Esophagus muscularis mucosa (tissue), 4 donors: ENCODE measurements around the gene FBXO10. TPM values are rescaled to one million over a fixed set of nuclear protein-coding genes. Genes with fewer than 3 reads are reported as not detected.
"Not testable (repeated sequence)": the region's sequence is repeated elsewhere in the genome, so short reads cannot be mapped to it uniquely, and the experiment has no call there.

Experiments used
- DNase-seq: peaks from one replicate; pipeline ENCODE4 v3.0.0-alpha.2; 2017; ENCODE audit errors: extremely low spot score
- H3K27ac ChIP-seq, 4 donors: fragments of 200-600 bp; sonication (generic); replicated peaks in 1 of 4; 1 replicate in 3 of 4; 2 replicates in 1 of 4; pipeline ENCODE4 v1.5.1; 2016 to 2019; ENCODE audit warnings: mild to moderate bottlenecking in 1 of 4
- H3K27me3 ChIP-seq, 4 donors: fragments of 200-600 bp; sonication (generic); one replicate each; pipeline versions ENCODE4 v1.5.1 to v1.6.0; 2016 to 2019
- H3K36me3 ChIP-seq, 4 donors: fragments of 200-600 bp; sonication (generic); one replicate each; pipeline ENCODE4 v1.5.1; 2016 to 2019
- H3K4me1 ChIP-seq, 4 donors: fragments of 200-600 bp; sonication (generic); one replicate each; pipeline ENCODE4 v1.5.1; 2016 to 2019
- H3K4me3 ChIP-seq, 4 donors: fragments of 200-600 bp; sonication (generic); 1 replicate in 2 of 4; 2 replicates in 2 of 4; pipeline ENCODE4 v1.5.1; 2016 to 2019; ENCODE audit warnings: mild to moderate bottlenecking in 4 of 4, moderate library complexity in 1 of 4
- H3K9me3 ChIP-seq, 4 donors: fragments of 200-600 bp; sonication (generic); 1 replicate in 3 of 4; 2 replicates in 1 of 4; pipeline ENCODE4 v1.5.1; 2016 to 2019
- CTCF ChIP-seq, 3 experiments: fragments of 200-600 bp in 2 of 3; fragments of 450-650 bp in 1 of 3; sonication (generic) in 2 of 3; IDR thresholded peaks; one replicate each; pipeline ENCODE4 v1.5.1; 2017 to 2019; ENCODE audit warnings: antibody characterized with exemption in 3 of 3, mild to moderate bottlenecking in 2 of 3, moderate library complexity in 1 of 3
- EP300 ChIP-seq: sonication (generic); formaldehyde crosslinking; IDR thresholded peaks from one replicate; pipeline ENCODE4 v1.6.1; 2017; ENCODE audit warnings: antibody characterized with exemption
- POLR2A ChIP-seq: fragments of 450-650 bp; IDR thresholded peaks from one replicate; pipeline ENCODE4 v1.6.1; 2017; ENCODE audit warnings: antibody characterized with exemption, moderate library complexity, mild to moderate bottlenecking, low read depth
- POLR2AphosphoS5 ChIP-seq, 2 donors: sonication (generic); formaldehyde crosslinking; IDR thresholded peaks; one replicate each; pipeline ENCODE4 v1.6.1; 2017; ENCODE audit warnings: antibody characterized with exemption in 2 of 2
- WGBS: methylation state at CpG from one replicate; pipeline ENCODE4 v1.1.5; 2018; 5-methylcytosine and 5-hydroxymethylcytosine counted together
- intact Hi-C: fragments of 100-400 bp; cut with DNase I; formaldehyde crosslinking; loops from one replicate; pipeline ENCODE4 v1.15.1; 2023
- total RNA-seq, 4 donors: library from RNA; depleted of rRNA; stranded (reverse); fragments of >200 nt; gene quantifications; one replicate each; pipeline versions ENCODE4 v1.1.0 to v1.2.1, GENCODE V29; 2016

Gene FBXO10
- total RNA-seq, 4 donors from 2014 or later, result 5.5 to 11.2 (median 9.0) TPM

- H3K4me1 ChIP-seq, result peaks cover 24 to 38% (median 31%) of the 10 kb centered on the region in 4 donors
- TF ChIP-seq CTCF (IDR thresholded peaks at IDR 0.05), result no peak
- TF ChIP-seq POLR2AphosphoS5 (IDR thresholded peaks at IDR 0.05), result peak; percentile 90 to 91
- TF ChIP-seq POLR2A, result peak; percentile 45
- TF ChIP-seq EP300, result no peak
- H3K4me3 ChIP-seq, result peak within 1 kb of the TSS; percentile 61 to 78 (median 70)
- no peaks in the 10 kb centered on the region for H3K27me3 ChIP-seq
- intact Hi-C loops, result loop anchor here (5.0 to 10.0 kb wide), 2 partner anchors 92 to 299 kb away; partner anchors contain the start of genes EXOSC3 and FBXO10
- WGBS, result 8% methylated on average over 39 of the region's 56 CpGs
- H3K36me3 ChIP-seq, result peaks cover 0 to 26% (median 19%) of the 10 kb centered on the region in 4 donors
- H3K9me3 ChIP-seq, result no peaks in the 10 kb centered on the region
- DNase-seq, result peak; percentile 97
- H3K27ac ChIP-seq, result peak within 1 kb of the TSS; percentile 87 to 92 (median 88)
Observed at GRCh38 chr9:37485389-37486255, 90.6 kb downstream of the FBXO10 start, which contains the start of gene POLR1E. Gene POLR1E, plus strand, starts transcription at chr9:37485948. Its CDS starts 100 bp downstream, at chr9:37486048.

- DNase-seq, result no peak
- no peak for TF ChIP-seq POLR2AphosphoS5 (IDR thresholded peaks at IDR 0.05)
- no peak for TF ChIP-seq CTCF (IDR thresholded peaks at IDR 0.05)
- no peak for TF ChIP-seq EP300
- no peak for TF ChIP-seq POLR2A
- no peak overlapping the region for H3K4me3 ChIP-seq
- WGBS, result 90% methylated on average over 3 of the region's 3 CpGs
- no peaks in the 10 kb centered on the region for H3K36me3 ChIP-seq
- peaks cover 0 to 4% (median 0%) of the 10 kb centered on the region in 4 donors for H3K27me3 ChIP-seq
- no peak overlapping the region for H3K27ac ChIP-seq
- intact Hi-C loops, result loop anchor here (10.0 kb wide), 1 partner anchor 304 kb away; the partner anchor contains the start of gene EXOSC3
- no peaks in the 10 kb centered on the region for H3K9me3 ChIP-seq
- H3K4me1 ChIP-seq, result peaks cover 5 to 11% (median 6%) of the 10 kb centered on the region in 4 donors
Observed at GRCh38 chr9:37480759-37481158, 95.4 kb downstream of the FBXO10 start.

DNA sequence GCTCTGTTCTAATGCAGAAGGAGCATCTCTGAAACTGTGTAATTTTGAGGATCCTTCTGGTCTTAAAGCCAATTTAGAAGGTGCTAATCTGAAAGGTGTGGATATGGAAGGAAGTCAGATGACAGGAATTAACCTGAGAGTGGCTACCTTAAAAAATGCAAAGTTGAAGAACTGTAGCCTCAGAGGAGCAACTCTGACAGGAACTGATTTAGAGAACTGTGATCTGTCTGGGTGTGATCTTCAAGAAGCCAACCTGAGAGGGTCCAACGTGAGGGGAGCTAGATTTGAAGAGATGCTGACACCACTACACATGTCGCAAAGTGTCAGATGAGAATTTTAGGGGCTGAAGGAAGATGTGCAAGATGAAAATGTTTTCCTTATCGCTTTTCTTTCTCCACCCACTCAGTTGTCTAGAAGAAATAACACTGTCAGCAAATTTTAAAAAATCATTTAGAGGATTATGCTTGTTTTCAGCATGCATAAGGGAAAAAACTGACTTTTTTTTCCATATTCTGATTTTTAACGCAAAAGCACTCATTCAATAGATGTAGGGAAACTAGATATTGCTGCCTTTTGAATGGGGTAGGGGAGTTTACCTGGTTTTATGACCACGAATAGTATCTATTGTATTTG, 98.1 kb downstream of the FBXO10 start:
- WGBS, result 72% methylated on average over 5 of the region's 5 CpGs
- DNase-seq, H3K27ac ChIP-seq, H3K4me1 ChIP-seq, H3K36me3 ChIP-seq, intact Hi-C loops, H3K4me3 ChIP-seq, H3K9me3 ChIP-seq, H3K27me3 ChIP-seq: not testable (repeated sequence)

- H3K27me3 ChIP-seq, H3K36me3 ChIP-seq, H3K27ac ChIP-seq, H3K4me3 ChIP-seq, H3K9me3 ChIP-seq, intact Hi-C loops, DNase-seq: not testable (repeated sequence)
- H3K4me1 ChIP-seq, result peaks cover 4 to 10% (median 6%) of the 10 kb centered on the region in 4 donors
- WGBS, result 93% methylated on average over 4 of the region's 4 CpGs
Observed at GRCh38 chr9:37477443-37477842, 98.7 kb downstream of the FBXO10 start.

DNA sequence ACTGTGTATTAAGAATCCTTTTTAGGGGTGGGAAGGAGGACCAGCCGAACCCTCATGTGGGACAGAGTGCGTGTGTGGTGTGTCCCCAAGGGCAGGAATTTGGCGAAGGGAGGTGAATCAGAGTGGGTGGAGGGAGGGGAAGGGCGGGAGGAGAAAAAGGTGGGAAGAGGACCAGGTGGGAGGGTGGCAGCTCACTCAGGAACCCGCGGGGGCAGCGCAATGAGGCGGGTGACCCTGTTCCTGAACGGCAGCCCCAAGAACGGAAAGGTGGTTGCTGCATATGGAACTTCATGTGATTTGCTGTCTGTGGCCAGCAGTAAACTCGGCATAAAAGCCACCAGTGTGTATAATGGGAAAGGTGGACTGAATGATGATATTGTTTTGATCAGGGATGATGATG, 99.2 kb downstream of the FBXO10 start:
- Histone ChIP-seq H3K4me3 (no peak overlapping the region), H3K27ac (no peak overlapping the region), H3K9me3 (peaks cover 0 to 10% (median 0%) of the 10 kb centered on the region in 4 donors), H3K36me3 (no peaks in the 10 kb centered on the region), H3K27me3 (peaks cover 0 to 4% (median 0%) of the 10 kb centered on the region in 4 donors), H3K4me1 (peaks cover 6 to 13% (median 10%) of the 10 kb centered on the region in 4 donors)
- intact Hi-C loops, result no loop called here
- no peak for DNase-seq
- 80% methylated on average over 11 of the region's 11 CpGs for WGBS
- TF ChIP-seq POLR2A, result no peak
- TF ChIP-seq EP300, result no peak
- TF ChIP-seq CTCF (IDR thresholded peaks at IDR 0.05), result no peak
- TF ChIP-seq POLR2AphosphoS5 (IDR thresholded peaks at IDR 0.05), result no peak
